ENCODE data around the gene DNAJB13. TPM values are rescaled to one million over a fixed set of nuclear protein-coding genes. Genes with fewer than 3 reads are reported as not detected.
"Not testable (repeated sequence)": the region's sequence is repeated elsewhere in the genome, so short reads cannot be mapped to it uniquely, and the experiment has no call there.

DNAJB13 gene
- total and polyA plus RNA-seq, 12 donors = not detected

DNA sequence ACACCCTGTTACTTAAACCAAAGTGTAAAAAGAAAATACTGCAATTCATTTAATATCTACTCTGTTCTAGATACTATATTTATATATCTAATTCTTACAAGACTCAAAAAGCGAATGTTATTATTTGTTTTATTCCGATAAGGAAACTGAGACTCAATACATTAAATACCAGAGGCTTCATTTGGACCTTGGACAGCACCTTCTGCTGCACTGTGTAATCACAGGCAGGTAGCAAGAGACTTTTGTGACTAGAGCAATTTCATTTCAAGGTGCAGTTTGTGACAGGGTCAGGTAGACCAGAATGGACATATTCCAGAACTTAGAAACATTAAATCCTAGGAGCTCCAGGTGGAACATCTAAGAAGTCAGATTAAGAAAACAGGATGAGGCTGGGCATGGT is 21.4 kb upstream of the DNAJB13 start:
- H3K36me3 ChIP-seq = peaks cover 0 to 97% (median 32%) of the 10 kb centered on the region in 9 donors
- no peaks in the 10 kb centered on the region for H3K9me3 ChIP-seq
- DNase-seq = no peak
- ATAC-seq = no peak
- no peaks in the 10 kb centered on the region for H3K27me3 ChIP-seq
- intact Hi-C loops (cut with DNase I) = no loop called here
- no peak overlapping the region for H3K27ac ChIP-seq
- no peak overlapping the region for H3K4me3 ChIP-seq
- WGBS, 2 donors = 98 to 99% methylated on average over 2 of the region's 2 CpGs
- H3K4me1 ChIP-seq = no peaks in the 10 kb centered on the region
- TF ChIP-seq, protein P1, sequence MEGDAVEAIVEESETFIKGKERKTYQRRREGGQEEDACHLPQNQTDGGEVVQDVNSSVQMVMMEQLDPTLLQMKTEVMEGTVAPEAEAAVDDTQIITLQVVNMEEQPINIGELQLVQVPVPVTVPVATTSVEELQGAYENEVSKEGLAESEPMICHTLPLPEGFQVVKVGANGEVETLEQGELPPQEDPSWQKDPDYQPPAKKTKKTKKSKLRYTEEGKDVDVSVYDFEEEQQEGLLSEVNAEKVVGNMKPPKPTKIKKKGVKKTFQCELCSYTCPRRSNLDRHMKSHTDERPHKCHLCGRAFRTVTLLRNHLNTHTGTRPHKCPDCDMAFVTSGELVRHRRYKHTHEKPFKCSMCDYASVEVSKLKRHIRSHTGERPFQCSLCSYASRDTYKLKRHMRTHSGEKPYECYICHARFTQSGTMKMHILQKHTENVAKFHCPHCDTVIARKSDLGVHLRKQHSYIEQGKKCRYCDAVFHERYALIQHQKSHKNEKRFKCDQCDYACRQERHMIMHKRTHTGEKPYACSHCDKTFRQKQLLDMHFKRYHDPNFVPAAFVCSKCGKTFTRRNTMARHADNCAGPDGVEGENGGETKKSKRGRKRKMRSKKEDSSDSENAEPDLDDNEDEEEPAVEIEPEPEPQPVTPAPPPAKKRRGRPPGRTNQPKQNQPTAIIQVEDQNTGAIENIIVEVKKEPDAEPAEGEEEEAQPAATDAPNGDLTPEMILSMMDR (IDR thresholded peaks at IDR 0.05) = no peak

DNA sequence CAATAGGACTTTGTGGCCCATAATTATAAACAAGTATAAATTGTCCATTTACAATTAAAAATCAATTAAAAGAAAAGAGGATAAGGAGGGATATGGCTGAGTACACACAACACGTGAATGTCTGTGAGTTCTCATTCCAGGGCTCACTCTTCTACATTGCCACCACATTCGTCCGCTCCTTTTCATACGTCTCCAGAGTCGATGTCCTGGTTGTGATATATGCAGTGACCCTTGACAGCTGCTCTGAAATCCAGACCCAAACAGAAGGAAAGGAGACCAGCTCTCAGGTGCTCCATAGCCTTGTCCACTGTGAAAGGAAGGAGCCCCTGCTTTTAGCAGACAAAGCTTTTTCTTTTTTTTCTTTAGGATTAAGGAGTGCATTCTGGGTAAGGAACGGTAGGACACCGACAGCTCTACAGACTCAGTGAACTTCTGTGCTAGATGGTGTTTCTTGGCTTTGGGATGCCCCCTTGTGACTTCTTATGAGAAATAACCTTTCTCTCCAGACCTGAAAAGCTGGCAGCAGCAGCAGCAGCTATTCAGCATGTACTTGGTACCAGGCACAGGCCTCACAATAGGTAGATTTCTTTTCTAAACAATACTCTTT is 19.7 kb upstream of the DNAJB13 start:
- no peaks in the 10 kb centered on the region for H3K27me3 ChIP-seq
- 62 to 65% methylated on average over 7 of the region's 7 CpGs for WGBS, 2 donors
- no peak overlapping the region for H3K27ac ChIP-seq
- H3K4me1 ChIP-seq = no peaks in the 10 kb centered on the region
- H3K36me3 ChIP-seq = peaks cover 0 to 80% (median 29%) of the 10 kb centered on the region in 9 donors
- intact Hi-C loops (cut with DNase I) = no loop called here
- no peak for DNase-seq
- TF ChIP-seq, protein P1 (IDR thresholded peaks at IDR 0.05) = peak in 6 of 9 donors; percentile 8 to 41 (median 26)
- no peaks in the 10 kb centered on the region for H3K9me3 ChIP-seq
- H3K4me3 ChIP-seq = no peak overlapping the region
- ATAC-seq = peak in 5 of 8 donors; percentile 28 to 62 (median 39)

DNA sequence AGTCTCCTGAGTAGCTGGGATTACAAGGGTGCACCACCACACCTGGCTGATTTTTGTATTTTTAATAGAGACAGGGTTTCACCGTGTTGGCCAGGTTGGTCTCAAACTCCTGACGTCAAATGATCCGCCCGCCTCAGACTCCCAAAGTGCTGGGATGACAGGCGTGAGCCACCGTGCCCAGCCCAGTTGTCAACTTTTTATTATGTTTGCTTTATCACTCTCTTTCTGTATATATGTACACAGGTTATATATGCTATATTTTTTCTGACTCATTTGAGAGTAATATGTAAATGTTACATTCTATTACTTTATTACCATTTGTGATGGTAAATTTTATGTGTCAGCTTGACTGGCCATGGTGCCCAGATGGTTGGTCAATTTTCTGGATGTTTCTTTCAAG is 18.9 kb upstream of the DNAJB13 start:
- H3K9me3 ChIP-seq = no peaks in the 10 kb centered on the region
- TF ChIP-seq, protein P1 (IDR thresholded peaks at IDR 0.05) = no peak
- no peak overlapping the region for H3K27ac ChIP-seq
- 94 to 100% methylated on average over 6 of the region's 6 CpGs for WGBS, 2 donors
- DNase-seq = no peak
- no peak overlapping the region for H3K4me3 ChIP-seq
- peaks cover 0 to 72% (median 23%) of the 10 kb centered on the region in 9 donors for H3K36me3 ChIP-seq
- intact Hi-C loops (cut with DNase I) = no loop called here
- no peaks in the 10 kb centered on the region for H3K27me3 ChIP-seq
- ATAC-seq = no peak
- no peaks in the 10 kb centered on the region for H3K4me1 ChIP-seq

DNA sequence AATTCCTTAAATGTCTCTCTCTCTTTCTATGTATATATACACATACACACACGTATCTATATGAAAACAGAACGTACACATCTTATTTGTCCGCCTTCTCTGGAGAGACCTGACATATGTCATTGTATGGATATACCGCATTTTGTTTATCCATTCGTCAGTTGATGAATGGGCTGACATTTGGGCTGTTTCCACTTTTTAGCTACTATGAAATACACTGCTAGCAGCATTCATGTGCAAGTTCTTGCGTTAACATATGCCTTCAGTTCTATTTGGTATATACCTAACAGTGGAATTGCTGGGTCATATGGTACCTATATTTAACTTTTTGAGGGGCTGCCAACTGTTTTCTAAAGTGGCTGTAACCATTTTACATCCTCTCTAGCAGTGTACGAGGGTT is 18.0 kb upstream of the DNAJB13 start:
- TF ChIP-seq, protein P1 (IDR thresholded peaks at IDR 0.05) = no peak
- Histone ChIP-seq H3K27ac (no peak overlapping the region), H3K27me3 (no peaks in the 10 kb centered on the region), H3K4me3 (no peak overlapping the region), H3K9me3 (no peaks in the 10 kb centered on the region), H3K36me3 (peaks cover 0 to 64% (median 23%) of the 10 kb centered on the region in 9 donors), H3K4me1 (no peaks in the 10 kb centered on the region)
- no peak for ATAC-seq
- DNase-seq = no peak
- WGBS, 2 donors = 82 to 85% methylated on average over 7 of the region's 7 CpGs
- intact Hi-C loops (cut with DNase I) = no loop called here

DNA sequence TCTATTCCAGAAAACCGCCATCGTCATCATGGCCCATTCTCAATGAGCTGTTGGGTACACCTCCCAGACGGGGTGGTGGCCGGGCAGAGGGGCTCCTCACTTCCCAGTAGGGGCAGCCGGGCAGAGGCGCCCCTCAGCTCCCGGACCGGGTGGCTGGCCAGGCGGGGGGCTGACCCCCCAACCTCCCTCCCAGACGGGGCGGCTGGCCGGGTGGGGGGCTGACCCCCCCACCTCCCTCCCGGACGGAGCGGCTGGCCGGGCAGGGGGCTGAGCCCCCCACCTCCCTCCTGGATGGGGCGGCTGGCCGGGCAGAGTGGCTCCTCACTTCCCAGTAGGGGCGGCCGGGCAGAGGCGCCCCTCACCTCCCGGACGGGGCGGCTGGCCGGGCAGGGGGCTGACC is 14.8 kb upstream of the DNAJB13 start:
- intact Hi-C loops (cut with DNase I); H3K4me3 ChIP-seq; ATAC-seq; DNase-seq; H3K4me1 ChIP-seq; H3K27ac ChIP-seq; H3K27me3 ChIP-seq: not testable (repeated sequence)
- H3K9me3 ChIP-seq = peaks cover 0 to 12% (median 0%) of the 10 kb centered on the region in 11 donors
- WGBS, 2 donors = 96 to 97% methylated on average over 15 to 18 of the region's 25 CpGs
- peaks cover 0 to 33% (median 14%) of the 10 kb centered on the region in 9 donors for H3K36me3 ChIP-seq
